GM08714 (cell line): ENCODE data around the gene RGS8.

Experiments
- H3K4me3 ChIP-seq: fragments of 200-500 bp; sonication (Bioruptor generic); 2 replicates; pipeline ENCODE4 v1.5.1; 2014; ENCODE audit warnings: mild to moderate bottlenecking, low read length, inconsistent platforms
- ZNF274 ChIP-seq: IDR thresholded peaks from 2 replicates; pipeline ENCODE4 v1.6.1; 2012; ENCODE audit warnings: mild to moderate bottlenecking, low read depth, low read length

Gene RGS8

GRCh38 chr1:182684116-182684828 lies at the start of gene RGS8:
Gene RGS8, minus strand, starts transcription at chr1:182684587. Its CDS starts 14,938 bp downstream, at chr1:182669649.
- H3K4me3 ChIP-seq: no peak within 1 kb of the TSS

GRCh38 chr1:182731852-182732575 lies 47.6 kb upstream of the RGS8 start:
- no peak for TF ChIP-seq ZNF274

More at GRCh38 chr1:182684116-182684828, at the start of gene RGS8:
- TF ChIP-seq ZNF274: no peak

GRCh38 chr1:182726912-182727311 lies 42.5 kb upstream of the RGS8 start:
- no peak overlapping the region for H3K4me3 ChIP-seq
- TF ChIP-seq ZNF274: no peak

More at GRCh38 chr1:182731852-182732575, 47.6 kb upstream of the RGS8 start:
- no peak overlapping the region for H3K4me3 ChIP-seq

- no peak overlapping the region for H3K4me3 ChIP-seq
- TF ChIP-seq ZNF274: no peak
Observed at GRCh38 chr1:182725259-182726255, 41.2 kb upstream of the RGS8 start.

- TF ChIP-seq ZNF274: no peak
- no peak overlapping the region for H3K4me3 ChIP-seq
Observed at GRCh38 chr1:182724215-182724614, 39.8 kb upstream of the RGS8 start.

- no peak for TF ChIP-seq ZNF274
- H3K4me3 ChIP-seq: no peak overlapping the region
Observed at GRCh38 chr1:182723200-182723599, 38.8 kb upstream of the RGS8 start.

- no peak for TF ChIP-seq ZNF274
- no peak overlapping the region for H3K4me3 ChIP-seq
Observed at GRCh38 chr1:182721525-182721924, 37.1 kb upstream of the RGS8 start.

- TF ChIP-seq ZNF274: no peak
- no peak overlapping the region for H3K4me3 ChIP-seq
Observed at GRCh38 chr1:182720463-182720862, 36.1 kb upstream of the RGS8 start.

- no peak overlapping the region for H3K4me3 ChIP-seq
- no peak for TF ChIP-seq ZNF274
Observed at GRCh38 chr1:182719553-182719952, 35.2 kb upstream of the RGS8 start.

GRCh38 chr1:182718311-182718710 lies 33.9 kb upstream of the RGS8 start:
- no peak for TF ChIP-seq ZNF274

GRCh38 chr1:182716740-182717720 lies 32.6 kb upstream of the RGS8 start:
- no peak for TF ChIP-seq ZNF274
- H3K4me3 ChIP-seq: no peak overlapping the region

More at GRCh38 chr1:182718311-182718710, 33.9 kb upstream of the RGS8 start:
- no peak overlapping the region for H3K4me3 ChIP-seq

GRCh38 chr1:182715531-182715930 lies 31.1 kb upstream of the RGS8 start:
- no peak overlapping the region for H3K4me3 ChIP-seq
- TF ChIP-seq ZNF274: no peak

GRCh38 chr1:182714546-182714945 lies 30.2 kb upstream of the RGS8 start:
- no peak overlapping the region for H3K4me3 ChIP-seq
- TF ChIP-seq ZNF274: no peak
